ENCODE data around the gene ACSF3.

ACSF3 gene

GRCh38 chr16:89079434-89079980 is 14.1 kb upstream of the ACSF3 start:
- Histone ChIP-seq H3K36me3 (ENCODE audit: control insufficient read depth, insufficient read depth, low read length) (no peaks in the 10 kb centered on the region), H3K9me3 (ENCODE audit: control insufficient read depth, low read length) (no peaks in the 10 kb centered on the region), H3K4me3 (ENCODE audit: low read length) (no peak overlapping the region), H3K27me3 (ENCODE audit: control insufficient read depth, insufficient read depth, low read length) (no peaks in the 10 kb centered on the region), H3K4me1 (ENCODE audit: control insufficient read depth, insufficient read depth, low read length) (no peaks in the 10 kb centered on the region), H3K9ac (ENCODE audit: low read length) (no peak overlapping the region)

GRCh38 chr16:89080196-89080853 is 13.3 kb upstream of the ACSF3 start:
- Histone ChIP-seq H3K9me3 (ENCODE audit: control insufficient read depth, low read length) (no peaks in the 10 kb centered on the region), H3K4me1 (ENCODE audit: control insufficient read depth, insufficient read depth, low read length) (no peaks in the 10 kb centered on the region), H3K36me3 (ENCODE audit: control insufficient read depth, insufficient read depth, low read length) (no peaks in the 10 kb centered on the region), H3K27me3 (ENCODE audit: control insufficient read depth, insufficient read depth, low read length) (no peaks in the 10 kb centered on the region), H3K9ac (ENCODE audit: low read length) (no peak overlapping the region), H3K4me3 (ENCODE audit: low read length) (no peak overlapping the region)

GRCh38 chr16:89081556-89081955 is 12.1 kb upstream of the ACSF3 start:
- Histone ChIP-seq H3K4me1 (ENCODE audit: control insufficient read depth, insufficient read depth, low read length) (no peaks in the 10 kb centered on the region), H3K27me3 (ENCODE audit: control insufficient read depth, insufficient read depth, low read length) (peaks cover 2% of the 10 kb centered on the region), H3K9me3 (ENCODE audit: control insufficient read depth, low read length) (no peaks in the 10 kb centered on the region)

GRCh38 chr16:89084411-89084810 is 9.2 kb upstream of the ACSF3 start:
- H3K4me3 ChIP-seq (ENCODE audit: low read length), result no peak overlapping the region
- no peaks in the 10 kb centered on the region for H3K9me3 ChIP-seq (ENCODE audit: control insufficient read depth, low read length)
- peaks cover 5% of the 10 kb centered on the region for H3K4me1 ChIP-seq (ENCODE audit: control insufficient read depth, insufficient read depth, low read length)
- H3K36me3 ChIP-seq (ENCODE audit: control insufficient read depth, insufficient read depth, low read length), result no peaks in the 10 kb centered on the region
- H3K27me3 ChIP-seq (ENCODE audit: control insufficient read depth, insufficient read depth, low read length), result peaks cover 5% of the 10 kb centered on the region
- H3K9ac ChIP-seq (ENCODE audit: low read length), result no peak overlapping the region

More at GRCh38 chr16:89081556-89081955, 12.1 kb upstream of the ACSF3 start:
- Histone ChIP-seq H3K36me3 (ENCODE audit: control insufficient read depth, insufficient read depth, low read length) (no peaks in the 10 kb centered on the region), H3K9ac (ENCODE audit: low read length) (no peak overlapping the region), H3K4me3 (ENCODE audit: low read length) (no peak overlapping the region)

- Histone ChIP-seq H3K36me3 (ENCODE audit: control insufficient read depth, insufficient read depth, low read length) (no peaks in the 10 kb centered on the region), H3K4me3 (ENCODE audit: low read length) (no peak overlapping the region), H3K9ac (ENCODE audit: low read length) (no peak overlapping the region), H3K27me3 (ENCODE audit: control insufficient read depth, insufficient read depth, low read length) (peaks cover 9% of the 10 kb centered on the region), H3K4me1 (ENCODE audit: control insufficient read depth, insufficient read depth, low read length) (peaks cover 5% of the 10 kb centered on the region), H3K9me3 (ENCODE audit: control insufficient read depth, low read length) (no peaks in the 10 kb centered on the region)
Measured at GRCh38 chr16:89084814-89085612, 8.6 kb upstream of the ACSF3 start.

- Histone ChIP-seq H3K36me3 (ENCODE audit: control insufficient read depth, insufficient read depth, low read length) (no peaks in the 10 kb centered on the region), H3K9me3 (ENCODE audit: control insufficient read depth, low read length) (no peaks in the 10 kb centered on the region), H3K4me1 (ENCODE audit: control insufficient read depth, insufficient read depth, low read length) (peaks cover 12% of the 10 kb centered on the region), H3K27me3 (ENCODE audit: control insufficient read depth, insufficient read depth, low read length) (peaks cover 9% of the 10 kb centered on the region), H3K9ac (ENCODE audit: low read length) (no peak overlapping the region), H3K4me3 (ENCODE audit: low read length) (no peak overlapping the region)
Measured at GRCh38 chr16:89085755-89086154, 7.9 kb upstream of the ACSF3 start.

GRCh38 chr16:89087922-89088497 is 5.6 kb upstream of the ACSF3 start:
- Histone ChIP-seq H3K4me1 (ENCODE audit: control insufficient read depth, insufficient read depth, low read length) (peaks cover 17% of the 10 kb centered on the region), H3K4me3 (ENCODE audit: low read length) (no peak overlapping the region), H3K9ac (ENCODE audit: low read length) (no peak overlapping the region), H3K9me3 (ENCODE audit: control insufficient read depth, low read length) (no peaks in the 10 kb centered on the region), H3K27me3 (ENCODE audit: control insufficient read depth, insufficient read depth, low read length) (peaks cover 9% of the 10 kb centered on the region), H3K36me3 (ENCODE audit: control insufficient read depth, insufficient read depth, low read length) (no peaks in the 10 kb centered on the region)

- Histone ChIP-seq H3K4me1 (ENCODE audit: control insufficient read depth, insufficient read depth, low read length) (peaks cover 17% of the 10 kb centered on the region), H3K27me3 (ENCODE audit: control insufficient read depth, insufficient read depth, low read length) (peaks cover 9% of the 10 kb centered on the region), H3K4me3 (ENCODE audit: low read length) (no peak overlapping the region), H3K36me3 (ENCODE audit: control insufficient read depth, insufficient read depth, low read length) (no peaks in the 10 kb centered on the region), H3K9ac (ENCODE audit: low read length) (no peak overlapping the region), H3K9me3 (ENCODE audit: control insufficient read depth, low read length) (no peaks in the 10 kb centered on the region)
Measured at GRCh38 chr16:89089120-89089519, 4.5 kb upstream of the ACSF3 start.

GRCh38 chr16:89090182-89090630 is 3.4 kb upstream of the ACSF3 start:
- peaks cover 25% of the 10 kb centered on the region for H3K4me1 ChIP-seq (ENCODE audit: control insufficient read depth, insufficient read depth, low read length)
- no peaks in the 10 kb centered on the region for H3K36me3 ChIP-seq (ENCODE audit: control insufficient read depth, insufficient read depth, low read length)
- H3K27me3 ChIP-seq (ENCODE audit: control insufficient read depth, insufficient read depth, low read length), result peaks cover 9% of the 10 kb centered on the region
- H3K9me3 ChIP-seq (ENCODE audit: control insufficient read depth, low read length), result no peaks in the 10 kb centered on the region
- no peak overlapping the region for H3K9ac ChIP-seq (ENCODE audit: low read length)
- no peak overlapping the region for H3K4me3 ChIP-seq (ENCODE audit: low read length)

GRCh38 chr16:89090669-89091426 is 2.8 kb upstream of the ACSF3 start:
- peaks cover 25% of the 10 kb centered on the region for H3K4me1 ChIP-seq (ENCODE audit: control insufficient read depth, insufficient read depth, low read length)
- H3K4me3 ChIP-seq (ENCODE audit: low read length), result no peak overlapping the region
- no peaks in the 10 kb centered on the region for H3K9me3 ChIP-seq (ENCODE audit: control insufficient read depth, low read length)
- H3K9ac ChIP-seq (ENCODE audit: low read length), result no peak overlapping the region
- peaks cover 7% of the 10 kb centered on the region for H3K27me3 ChIP-seq (ENCODE audit: control insufficient read depth, insufficient read depth, low read length)
- no peaks in the 10 kb centered on the region for H3K36me3 ChIP-seq (ENCODE audit: control insufficient read depth, insufficient read depth, low read length)

- H3K9ac ChIP-seq (ENCODE audit: low read length), result no peak overlapping the region
- peaks cover 7% of the 10 kb centered on the region for H3K27me3 ChIP-seq (ENCODE audit: control insufficient read depth, insufficient read depth, low read length)
- no peaks in the 10 kb centered on the region for H3K9me3 ChIP-seq (ENCODE audit: control insufficient read depth, low read length)
- no peaks in the 10 kb centered on the region for H3K36me3 ChIP-seq (ENCODE audit: control insufficient read depth, insufficient read depth, low read length)
- no peak overlapping the region for H3K4me3 ChIP-seq (ENCODE audit: low read length)
- peaks cover 25% of the 10 kb centered on the region for H3K4me1 ChIP-seq (ENCODE audit: control insufficient read depth, insufficient read depth, low read length)
Measured at GRCh38 chr16:89092013-89092412, 1.6 kb upstream of the ACSF3 start.

Data from mucosa of stomach (tissue), 1 donor.